HepG2 (cell line): ENCODE measurements around the gene LDHAL6B.

ENCODE experiments used
- ATF7 ChIP-seq, 2 experiments: fragments of 450-650 bp in 1 of 2; sonication (generic) in 1 of 2; formaldehyde crosslinking in 1 of 2; IDR thresholded peaks; 2 replicates each; pipeline versions ENCODE4 v1.4.0 to v1.6.1; 2016 to 2020; ENCODE audit warnings: antibody characterized with exemption in 1 of 2, mild to moderate bottlenecking in 1 of 2, missing genetic modification reagents in 1 of 2
- CAMTA2 ChIP-seq: sonication (generic); formaldehyde crosslinking; IDR thresholded peaks from 2 replicates; pipeline ENCODE4 v1.4.0; 2020; ENCODE audit warnings: mild to moderate bottlenecking, missing genetic modification reagents, borderline replicate concordance
- CTCF ChIP-seq: sonication (generic); formaldehyde crosslinking; IDR thresholded peaks from 2 replicates; pipeline ENCODE4 v1.5.0; 2020; ENCODE audit warnings: mild to moderate bottlenecking, missing genetic modification reagents, moderate library complexity
- E2F1 ChIP-seq: sonication (generic); formaldehyde crosslinking; IDR thresholded peaks from 2 replicates; pipeline ENCODE4 v1.5.0; 2020; ENCODE audit warnings: missing genetic modification reagents
- HDAC6 ChIP-seq: fragments of 200-600 bp; sonication (generic); IDR thresholded peaks from 2 replicates; pipeline ENCODE4 v1.7.0; 2017; ENCODE audit warnings: mild to moderate bottlenecking, antibody characterized with exemption, low read length, low read depth
- HOMEZ ChIP-seq: IDR thresholded peaks from 2 replicates; pipeline ENCODE4 v1.6.1; 2016; ENCODE audit warnings: low read depth
- MED8 ChIP-seq: sonication (generic); formaldehyde crosslinking; IDR thresholded peaks from 2 replicates; pipeline ENCODE4 v1.8.1; 2023; ENCODE audit warnings: mild to moderate bottlenecking, missing genetic modification reagents; ENCODE audit not compliant: insufficient replicate concordance
- MXI1 ChIP-seq: IDR thresholded peaks from 3 replicates; pipeline ENCODE4 v1.6.1; 2012; ENCODE audit warnings: low read depth, low read length, inconsistent platforms, borderline replicate concordance
- RAD21 ChIP-seq: fragments of 450-650 bp; formaldehyde crosslinking; IDR thresholded peaks from 2 replicates; pipeline ENCODE4 v1.5.0; 2020; ENCODE audit warnings: mild to moderate bottlenecking
- RELA ChIP-seq: sonication (generic); formaldehyde crosslinking; IDR thresholded peaks from 2 replicates; pipeline ENCODE4 v1.4.0; 2020; ENCODE audit warnings: missing genetic modification reagents
- SYNCRIP ChIP-seq: fragments of 200-400 bp; formaldehyde crosslinking; IDR thresholded peaks from 2 replicates; pipeline ENCODE4 v1.6.1; 2018; ENCODE audit warnings: mild to moderate bottlenecking, low read depth, low read length; ENCODE audit not compliant: insufficient read depth
- ZNF280B ChIP-seq: sonication (generic); formaldehyde crosslinking; IDR thresholded peaks from 2 replicates; pipeline ENCODE4 v1.5.0; 2020; ENCODE audit warnings: missing genetic modification reagents, mild to moderate bottlenecking, borderline replicate concordance
- ZNF33B ChIP-seq: sonication (generic); formaldehyde crosslinking; IDR thresholded peaks from 2 replicates; pipeline ENCODE4 v1.5.1; 2020; ENCODE audit warnings: mild to moderate bottlenecking, missing genetic modification reagents
- ZNF512B ChIP-seq: sonication (generic); formaldehyde crosslinking; IDR thresholded peaks from 2 replicates; pipeline ENCODE4 v1.5.1; 2020; ENCODE audit warnings: missing genetic modification reagents, mild to moderate bottlenecking, borderline replicate concordance

GRCh38 chr15:59251001-59251845 is 44.6 kb downstream of the LDHAL6B start:
- TF ChIP-seq MED8: no peak
- no peak for TF ChIP-seq HOMEZ
- no peak for TF ChIP-seq E2F1 (CRISPR knock-in tag)
- no peak for TF ChIP-seq CTCF (CRISPR knock-in tag)
- TF ChIP-seq SYNCRIP: no peak
- no peak for TF ChIP-seq ATF7 (IDR thresholded peaks at IDR 0.05)
- TF ChIP-seq ATF7 (CRISPR knock-in tag; IDR thresholded peaks at IDR 0.05): no peak
- TF ChIP-seq HDAC6: no peak
- no peak for TF ChIP-seq RELA (CRISPR knock-in tag)
- no peak for TF ChIP-seq CAMTA2
- TF ChIP-seq RAD21 (CRISPR knock-in tag): no peak
- no peak for TF ChIP-seq ZNF280B
- TF ChIP-seq MXI1: no peak
- no peak for TF ChIP-seq ZNF512B
- TF ChIP-seq ZNF33B (CRISPR knock-in tag): no peak
